DMS 273 treated with DMSO at 0.1 percent for 48 hours (cell line): ENCODE data around the gene PCK2.

Source experiments
- DNase-seq: peaks from one replicate; lab custom pipeline; 2025; lab: John Stamatoyannopoulos, UW

Gene PCK2

GRCh38 chr14:24060984-24061913 is 32.9 kb upstream of the PCK2 start:
- no peak for DNase-seq

DNA sequence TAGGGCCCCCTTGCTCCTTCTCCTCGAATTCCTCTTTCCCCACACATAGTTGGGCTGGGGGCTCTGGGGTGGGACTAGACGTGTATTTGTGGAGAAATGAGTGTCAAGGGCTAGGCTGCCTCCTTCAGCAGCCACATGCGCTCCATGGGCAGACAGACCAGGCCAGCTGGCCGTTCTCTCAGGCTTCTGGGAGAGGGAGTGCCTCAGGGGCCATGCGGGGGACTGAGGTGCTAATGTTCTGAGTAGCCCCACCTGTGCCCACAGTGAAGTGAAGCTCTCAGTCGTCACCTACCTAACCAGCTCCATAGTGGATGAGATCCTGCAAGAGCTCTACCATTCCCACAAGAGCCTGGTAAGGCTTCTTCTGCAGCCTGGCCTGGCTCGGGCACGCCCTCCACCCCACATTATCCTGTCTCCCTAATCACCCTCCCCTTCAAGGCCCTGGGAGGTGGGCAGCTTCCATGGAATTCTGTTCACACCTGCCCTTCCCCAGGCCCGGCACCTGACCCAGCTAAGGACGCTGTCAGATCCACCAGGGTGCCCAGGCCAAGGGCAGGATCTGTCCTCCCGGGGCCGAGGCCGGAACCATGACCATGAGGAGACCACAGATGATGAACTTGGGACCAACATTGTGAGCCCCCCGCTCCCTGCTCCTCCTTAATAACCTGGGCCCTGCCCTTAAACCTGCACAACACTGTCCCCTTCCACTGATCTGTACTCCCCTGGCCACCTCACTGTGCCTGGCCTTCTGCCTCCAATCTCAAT is 31.7 kb upstream of the PCK2 start:
- DNase-seq, result no peak

- DNase-seq, result no peak
Measured at GRCh38 chr14:24063263-24063836, 30.8 kb upstream of the PCK2 start.

DNA sequence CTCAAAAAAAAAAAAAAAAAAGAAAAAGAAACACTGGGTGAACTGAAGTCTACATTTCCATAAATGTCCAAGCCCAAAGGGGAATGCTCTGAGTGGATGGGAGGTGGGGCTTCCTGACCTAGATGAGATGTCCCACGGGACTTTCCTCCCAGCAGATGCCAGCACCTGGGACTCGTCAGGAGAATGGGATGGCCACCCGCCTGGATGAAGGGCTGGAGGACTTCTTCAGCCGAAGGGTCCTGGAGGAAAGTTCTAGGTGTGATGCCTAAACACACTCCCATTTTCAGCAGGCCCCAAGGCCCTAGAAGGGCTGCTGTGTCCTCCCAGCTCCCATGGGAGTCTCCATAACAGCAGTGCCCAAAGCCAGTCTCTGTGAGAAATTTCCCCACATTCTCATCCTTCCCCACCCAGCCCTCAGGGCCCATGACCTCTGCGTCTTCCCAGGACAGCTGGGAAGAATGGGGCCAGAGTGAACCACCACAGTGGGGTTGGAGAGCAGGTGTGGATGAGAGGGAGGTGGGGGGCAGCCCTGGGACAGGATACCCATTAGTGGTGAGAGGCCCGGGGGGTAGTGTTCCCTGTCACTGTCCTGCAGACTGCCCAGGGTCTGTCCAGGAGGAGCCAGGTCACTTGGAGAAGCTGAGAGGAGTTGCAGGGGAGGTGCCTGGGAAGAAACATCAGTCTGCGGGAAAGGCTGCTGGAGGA is 29.9 kb upstream of the PCK2 start:
- DNase-seq, result no peak

GRCh38 chr14:24064856-24065255 is 29.3 kb upstream of the PCK2 start:
- DNase-seq, result no peak

- no peak for DNase-seq
Measured at GRCh38 chr14:24065408-24065807, 28.7 kb upstream of the PCK2 start.

GRCh38 chr14:24066496-24067132 is 27.5 kb upstream of the PCK2 start:
- no peak for DNase-seq

GRCh38 chr14:24067133-24068082 is 26.7 kb upstream of the PCK2 start:
- DNase-seq, result no peak

- no peak for DNase-seq
Measured at GRCh38 chr14:24068711-24069410, 25.2 kb upstream of the PCK2 start.

DNA sequence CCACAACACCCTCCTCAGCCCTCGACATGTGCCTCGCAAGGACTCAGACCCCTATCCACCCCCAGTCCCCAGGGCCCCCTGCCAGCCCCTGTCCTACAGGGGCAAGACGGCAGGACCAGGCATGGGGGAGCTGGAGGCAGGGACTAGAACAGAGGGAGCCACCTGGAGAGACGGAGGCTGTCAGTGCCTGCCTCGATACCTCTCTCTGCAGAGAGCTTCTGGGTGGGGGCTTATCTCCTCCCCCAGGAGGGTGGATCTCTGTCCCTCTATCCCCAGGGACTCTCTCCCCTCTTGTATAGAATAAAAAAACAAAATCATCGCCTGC is 24.7 kb upstream of the PCK2 start:
- no peak for DNase-seq

DNA sequence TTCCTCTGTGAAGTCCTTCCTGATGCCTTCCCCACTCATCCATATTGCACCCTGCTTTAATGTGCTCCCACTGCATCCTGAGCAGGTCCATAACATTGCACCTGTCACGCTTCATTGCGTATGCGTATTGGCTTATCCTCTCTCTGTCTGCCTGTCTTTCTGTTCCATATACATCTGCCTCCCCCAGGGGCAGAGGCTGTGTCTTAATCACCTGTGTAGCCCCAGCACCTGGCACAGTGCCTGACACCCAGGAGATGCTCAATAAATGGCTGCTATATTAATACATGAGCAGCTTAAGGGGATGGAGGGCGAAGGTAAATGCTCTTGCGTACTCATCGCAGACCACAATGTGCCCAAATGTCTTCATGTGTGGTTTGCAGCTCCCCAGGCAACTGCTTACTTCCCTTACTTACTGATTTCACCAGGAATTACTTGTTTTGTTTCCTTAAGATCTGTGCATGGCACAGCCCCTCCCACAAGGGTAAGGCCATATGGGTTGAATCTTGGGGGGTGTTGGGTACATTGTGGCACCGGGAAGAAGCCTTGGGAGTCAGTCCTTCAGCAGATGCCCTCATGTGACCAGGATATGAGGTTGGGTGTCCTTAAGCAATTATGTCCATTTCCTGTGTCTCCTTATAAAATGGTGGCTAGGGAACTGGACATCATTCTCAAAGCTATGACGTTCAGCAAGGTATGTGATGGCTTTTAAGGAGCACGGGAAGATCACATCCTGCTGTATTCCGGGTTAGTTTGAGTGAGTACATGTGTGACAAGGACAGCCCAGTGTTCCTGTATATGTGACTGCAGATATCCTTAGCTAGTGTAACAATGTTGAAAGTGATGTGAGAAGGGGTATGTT is 23.6 kb upstream of the PCK2 start:
- no peak for DNase-seq

GRCh38 chr14:24071144-24071697 is 22.9 kb upstream of the PCK2 start, which contains the start of gene CPNE6:
TSS of gene CPNE6 (plus strand) at chr14:24071562. CDS start at chr14:24072937, 1,375 bp downstream.
- no peak for DNase-seq

DNA sequence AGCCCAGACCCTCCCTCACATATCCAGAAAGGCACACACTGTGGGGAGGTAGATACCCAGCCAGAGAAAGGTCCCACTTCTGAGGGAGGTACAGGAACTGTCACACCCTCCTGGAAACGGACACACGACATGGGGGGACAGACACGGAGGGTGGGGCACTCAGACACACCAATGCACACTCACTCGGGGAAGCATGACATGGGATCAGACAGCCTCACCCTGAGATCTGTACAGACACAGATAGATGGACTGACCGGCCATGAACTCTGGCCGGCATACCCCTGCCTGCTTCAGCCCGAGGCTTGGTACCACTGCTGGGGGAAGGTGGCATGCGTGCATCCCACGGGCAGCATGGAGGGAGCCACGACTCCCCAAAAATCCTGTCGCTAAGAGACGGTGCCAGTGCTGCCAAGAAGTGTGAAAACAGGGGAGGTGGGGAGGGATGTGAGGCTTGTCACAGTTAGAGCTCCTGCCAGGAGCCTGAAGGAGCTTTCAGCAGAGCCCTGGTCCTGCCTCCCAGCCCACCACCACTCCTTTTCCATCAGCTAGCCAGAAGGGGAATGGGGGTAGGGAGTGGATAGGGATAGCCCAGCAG is 22.2 kb upstream of the PCK2 start:
- no peak for DNase-seq

GRCh38 chr14:24072436-24072835 is 21.7 kb upstream of the PCK2 start:
- DNase-seq, result no peak

- no peak for DNase-seq
Measured at GRCh38 chr14:24072881-24073877, 20.9 kb upstream of the PCK2 start.

DNA sequence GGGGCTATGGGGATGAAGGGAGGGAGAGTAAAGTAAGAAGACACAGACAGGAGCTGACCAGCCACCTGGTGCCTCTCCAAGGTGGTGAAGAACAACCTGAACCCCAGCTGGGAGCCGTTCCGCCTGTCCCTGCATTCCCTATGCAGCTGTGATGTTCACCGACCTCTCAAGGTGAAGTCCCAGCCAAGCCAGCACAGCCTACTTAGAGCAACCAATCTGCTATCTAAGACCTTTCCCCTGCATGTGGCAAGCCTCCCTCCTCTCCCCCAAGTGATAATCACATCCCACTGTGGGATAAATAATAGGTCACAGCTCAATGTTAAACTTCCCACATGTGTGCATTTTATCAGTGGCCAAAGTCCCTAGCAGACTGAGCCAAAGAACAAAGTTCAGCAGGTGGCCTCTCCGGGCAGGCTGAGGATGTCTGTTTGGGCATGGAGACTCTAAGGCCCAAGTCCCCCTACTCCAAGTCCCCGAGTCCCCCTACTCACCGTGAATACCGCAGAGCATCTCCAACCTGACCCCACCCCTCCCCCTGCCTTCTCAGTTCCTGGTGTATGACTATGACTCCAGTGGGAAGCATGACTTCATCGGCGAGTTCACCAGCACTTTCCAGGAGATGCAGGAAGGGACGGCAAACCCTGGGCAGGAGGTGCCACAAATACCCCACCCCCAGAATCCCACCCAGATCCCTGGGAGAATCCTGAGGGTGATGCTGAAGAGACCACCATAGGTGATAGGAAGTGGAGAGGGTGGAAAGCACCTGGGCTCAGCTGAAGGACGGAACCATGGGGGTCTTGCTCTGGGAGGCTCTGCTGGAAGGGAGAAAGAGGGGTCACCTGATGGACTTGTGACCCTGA is 19.3 kb upstream of the PCK2 start:
- DNase-seq, result no peak
